Stimulated activated CD4-positive, alpha-beta T cell treated with anti-CD3 and anti-CD28 coated beads, Interleukin-15, amount 100 ng/mL, for 48 hours (primary cell): ENCODE data around the gene PHRF1.
"Not testable (repeated sequence)": the region's sequence is repeated elsewhere in the genome, so short reads cannot be mapped to it uniquely, and the experiment has no call there.

Experiments
- DNase-seq, 2 donors: peaks; one replicate each; pipeline ENCODE4 v3.0.0-alpha.2; 2020; ENCODE audit warnings: low read depth in 2 of 2

PHRF1 gene

GRCh38 chr11:627308-627576, 51.0 kb downstream of the PHRF1 start:
- DNase-seq: no peak

GRCh38 chr11:628056-628455, 51.8 kb downstream of the PHRF1 start:
- DNase-seq: no peak

- DNase-seq: no peak
These were observed 52.9 kb downstream of the PHRF1 start for GRCh38 chr11:629237-629583.

GRCh38 chr11:630871-631270, 54.6 kb downstream of the PHRF1 start:
- DNase-seq: no peak

- DNase-seq: no peak
These were observed 59.8 kb downstream of the PHRF1 start for GRCh38 chr11:635945-636510.

- DNase-seq: no peak
These were observed 60.5 kb downstream of the PHRF1 start, which contains the start of gene DRD4 for GRCh38 chr11:636511-637332. Gene DRD4 (plus strand): TSS chr11:637269. CDS start chr11:637305, 36 bp downstream.

- no peak for DNase-seq
These were observed 61.0 kb downstream of the PHRF1 start for GRCh38 chr11:637333-637592.

GRCh38 chr11:637593-638521, 61.6 kb downstream of the PHRF1 start:
- DNase-seq: no peak

- no peak for DNase-seq
These were observed 62.5 kb downstream of the PHRF1 start for GRCh38 chr11:638631-639331.

GRCh38 chr11:639332-639955, 63.2 kb downstream of the PHRF1 start:
- DNase-seq: no peak

- DNase-seq: no peak
These were observed 63.9 kb downstream of the PHRF1 start for GRCh38 chr11:640021-640706.

GRCh38 chr11:641806-642370, 65.6 kb downstream of the PHRF1 start:
- no peak for DNase-seq

- no peak for DNase-seq
These were observed 67.1 kb downstream of the PHRF1 start for GRCh38 chr11:643366-643765.

GRCh38 chr11:643849-644738, 67.8 kb downstream of the PHRF1 start:
- no peak for DNase-seq

GRCh38 chr11:645536-645935, 69.3 kb downstream of the PHRF1 start:
- no peak for DNase-seq

- DNase-seq: no peak
These were observed 69.9 kb downstream of the PHRF1 start for GRCh38 chr11:646214-646613.

GRCh38 chr11:647672-648158, 71.4 kb downstream of the PHRF1 start:
- DNase-seq: not testable (repeated sequence)

- no peak for DNase-seq
These were observed 74.2 kb downstream of the PHRF1 start for GRCh38 chr11:650482-650881.

- not testable (repeated sequence) for DNase-seq
These were observed 76.9 kb downstream of the PHRF1 start for GRCh38 chr11:653136-653535.

- DNase-seq: no peak
These were observed 77.6 kb downstream of the PHRF1 start for GRCh38 chr11:653837-654236.
